HK-2 (cell line): ENCODE results near the gene BIRC5.

Experiments used
- DNase-seq: peaks from one replicate; pipeline ENCODE4 v3.0.0-alpha.2; 2018; ENCODE audit not compliant: unreplicated experiment

Gene BIRC5

GRCh38 chr17:78256707-78257591 lies 42.9 kb downstream of the BIRC5 start:
- no peak for DNase-seq

GRCh38 chr17:78257810-78258322 lies 43.8 kb downstream of the BIRC5 start:
- DNase-seq: no peak

- DNase-seq: no peak
Measured at GRCh38 chr17:78258323-78259191, 44.5 kb downstream of the BIRC5 start.

- no peak for DNase-seq
Measured at GRCh38 chr17:78259192-78259554, 45.1 kb downstream of the BIRC5 start.

- DNase-seq: no peak
Measured at GRCh38 chr17:78263063-78263735, 49.1 kb downstream of the BIRC5 start.

- no peak for DNase-seq
Measured at GRCh38 chr17:78263736-78264340, 49.8 kb downstream of the BIRC5 start.

GRCh38 chr17:78264590-78264989 lies 50.5 kb downstream of the BIRC5 start:
- no peak for DNase-seq

DNA sequence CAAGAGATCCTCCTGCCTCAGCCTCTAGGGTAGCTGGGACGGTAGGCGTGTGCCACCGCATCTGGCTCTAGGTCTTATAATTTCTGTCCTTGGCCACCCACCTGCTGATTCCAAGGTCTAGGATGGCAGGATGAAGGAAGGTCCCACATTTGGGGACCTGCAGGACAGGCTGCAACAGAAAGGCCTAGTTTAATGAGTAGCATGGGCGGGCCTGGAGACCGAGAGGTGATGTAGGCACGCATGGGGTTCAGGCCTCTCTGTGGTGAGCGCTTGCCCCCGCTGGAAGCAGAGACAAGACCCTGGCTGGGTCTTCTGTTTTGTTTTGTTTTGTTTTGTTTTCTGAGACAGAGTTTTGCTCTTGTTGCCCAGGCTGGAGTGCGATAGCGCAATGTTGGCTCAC lies 51.1 kb downstream of the BIRC5 start:
- no peak for DNase-seq

- DNase-seq: no peak
Measured at GRCh38 chr17:78266231-78266631, 52.2 kb downstream of the BIRC5 start.

DNA sequence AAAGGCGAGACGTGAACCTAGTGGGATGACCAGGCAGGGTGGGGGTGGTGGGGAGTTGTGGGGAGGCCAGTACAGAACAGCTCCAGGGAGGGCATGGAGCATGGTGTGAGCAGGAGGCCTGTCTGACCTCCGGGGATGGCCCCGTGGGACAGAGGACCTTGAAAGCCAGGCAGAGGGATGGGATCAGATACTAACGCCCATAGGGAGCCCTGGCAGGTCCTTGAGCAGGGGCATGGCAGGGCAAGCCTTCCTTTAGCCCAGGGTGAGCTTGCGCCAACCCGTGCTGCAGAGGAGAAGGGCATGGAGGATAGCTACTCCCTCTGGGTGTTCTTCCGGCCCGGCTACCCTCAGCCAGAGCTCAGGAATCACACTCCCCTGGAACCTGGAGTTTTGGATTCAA lies 52.7 kb downstream of the BIRC5 start:
- DNase-seq: no peak

DNA sequence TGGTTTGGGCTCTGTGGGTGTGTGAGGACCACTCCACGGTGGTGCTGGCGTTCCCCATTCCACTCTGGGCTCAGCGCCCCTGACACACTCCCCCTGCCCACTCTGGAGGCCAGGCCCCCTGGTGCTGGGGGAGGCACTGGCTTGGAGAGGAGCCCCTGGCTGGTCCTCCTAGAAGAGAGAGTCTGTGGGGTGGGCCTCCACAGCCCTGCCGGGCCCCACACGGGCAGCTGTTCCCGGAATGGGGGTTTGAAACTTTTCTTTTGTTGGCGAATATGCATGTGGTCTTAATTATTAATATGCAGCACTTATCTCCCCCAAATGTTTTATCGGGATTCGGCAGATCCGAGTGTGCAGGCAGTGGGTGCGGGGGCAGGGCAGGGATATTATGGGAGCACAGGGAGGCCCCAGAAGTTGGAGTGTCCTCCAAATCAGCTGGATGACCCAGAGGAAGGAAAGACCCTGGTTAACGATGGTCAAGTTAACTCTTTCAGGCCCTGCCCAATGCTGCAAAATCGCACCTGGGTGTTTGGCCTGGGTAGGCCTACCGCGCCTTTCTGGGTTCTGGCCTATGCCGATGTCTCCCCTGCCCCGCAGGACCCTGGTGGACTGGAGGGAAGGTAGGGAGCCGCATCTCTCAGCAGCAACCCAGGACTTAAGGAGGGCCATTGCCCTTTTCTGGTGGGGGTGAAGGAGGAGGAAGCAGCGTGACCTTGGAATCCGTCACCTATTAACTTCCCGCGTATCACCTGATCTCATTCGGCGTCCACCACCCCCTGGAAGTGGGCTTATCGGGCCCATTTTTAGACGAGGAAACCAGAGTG lies 53.4 kb downstream of the BIRC5 start:
- no peak for DNase-seq

GRCh38 chr17:78268191-78268874 lies 54.3 kb downstream of the BIRC5 start:
- DNase-seq: no peak

DNA sequence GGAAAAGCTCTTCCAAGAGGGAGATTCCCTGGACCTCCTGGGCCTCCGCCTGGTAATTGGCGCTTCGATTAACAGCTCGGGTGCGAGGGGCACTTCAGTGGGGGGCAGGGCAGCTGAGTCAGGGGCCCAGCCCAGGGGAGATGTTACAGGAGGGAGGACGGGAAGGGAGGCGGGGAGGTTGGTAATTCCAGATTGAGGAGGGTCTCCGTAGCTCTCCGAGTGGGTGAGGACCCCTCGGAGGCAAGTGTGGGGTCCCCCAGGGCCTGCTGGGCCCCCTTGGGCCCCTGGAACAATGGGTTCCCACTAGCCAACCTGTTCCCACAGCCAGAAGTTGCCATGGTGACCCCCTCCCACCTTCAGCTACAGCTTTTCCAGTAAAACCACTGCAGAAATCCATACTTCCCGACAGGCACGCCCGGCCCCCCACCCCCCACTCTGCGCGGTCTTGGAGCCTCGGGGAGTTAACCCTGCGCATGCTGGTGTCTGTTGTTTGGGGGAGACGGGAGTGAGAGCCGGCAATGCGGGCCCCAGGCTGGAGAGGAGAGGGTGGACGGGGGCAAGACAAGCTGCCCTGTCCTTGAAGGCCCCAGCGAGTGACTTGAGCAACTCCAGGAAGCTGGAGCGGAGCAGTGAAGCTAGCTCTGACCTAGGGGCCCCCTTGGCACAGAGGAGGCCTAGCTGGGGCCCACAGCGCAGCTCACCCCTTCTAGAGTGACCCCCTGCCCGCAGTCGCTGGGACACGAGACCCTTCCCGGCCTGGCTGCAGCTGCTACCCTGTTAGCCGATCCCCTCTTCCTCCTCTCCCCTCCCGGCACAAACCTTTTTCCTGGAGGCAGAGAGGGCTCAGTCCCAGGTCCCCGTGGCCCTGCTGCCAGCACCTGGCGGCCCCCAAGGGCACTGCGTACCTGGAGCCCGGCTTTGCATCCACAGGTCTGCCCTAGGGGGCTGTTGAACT lies 55.2 kb downstream of the BIRC5 start:
- DNase-seq: no peak

DNA sequence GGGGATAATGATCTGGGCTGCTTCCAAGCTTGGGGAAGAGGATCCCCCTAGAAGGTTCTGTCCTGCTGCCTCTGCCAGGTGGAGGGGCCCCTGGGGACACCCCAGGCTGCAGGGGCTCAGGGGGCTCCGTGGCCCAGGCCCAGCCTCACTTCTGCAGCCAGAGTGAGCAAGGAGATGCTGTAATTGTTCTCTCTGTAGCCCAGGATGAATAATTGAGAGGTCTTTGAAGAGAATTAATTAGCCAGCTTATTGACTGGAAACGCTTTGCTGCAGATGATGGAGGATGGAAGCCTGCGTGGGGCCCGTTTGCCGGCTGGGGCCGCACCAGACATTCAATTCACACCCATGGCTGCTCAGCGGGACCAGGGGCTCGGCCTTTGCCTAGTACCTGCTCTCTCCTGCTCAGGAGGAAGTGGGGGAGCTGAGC lies 55.9 kb downstream of the BIRC5 start:
- DNase-seq: no peak

DNA sequence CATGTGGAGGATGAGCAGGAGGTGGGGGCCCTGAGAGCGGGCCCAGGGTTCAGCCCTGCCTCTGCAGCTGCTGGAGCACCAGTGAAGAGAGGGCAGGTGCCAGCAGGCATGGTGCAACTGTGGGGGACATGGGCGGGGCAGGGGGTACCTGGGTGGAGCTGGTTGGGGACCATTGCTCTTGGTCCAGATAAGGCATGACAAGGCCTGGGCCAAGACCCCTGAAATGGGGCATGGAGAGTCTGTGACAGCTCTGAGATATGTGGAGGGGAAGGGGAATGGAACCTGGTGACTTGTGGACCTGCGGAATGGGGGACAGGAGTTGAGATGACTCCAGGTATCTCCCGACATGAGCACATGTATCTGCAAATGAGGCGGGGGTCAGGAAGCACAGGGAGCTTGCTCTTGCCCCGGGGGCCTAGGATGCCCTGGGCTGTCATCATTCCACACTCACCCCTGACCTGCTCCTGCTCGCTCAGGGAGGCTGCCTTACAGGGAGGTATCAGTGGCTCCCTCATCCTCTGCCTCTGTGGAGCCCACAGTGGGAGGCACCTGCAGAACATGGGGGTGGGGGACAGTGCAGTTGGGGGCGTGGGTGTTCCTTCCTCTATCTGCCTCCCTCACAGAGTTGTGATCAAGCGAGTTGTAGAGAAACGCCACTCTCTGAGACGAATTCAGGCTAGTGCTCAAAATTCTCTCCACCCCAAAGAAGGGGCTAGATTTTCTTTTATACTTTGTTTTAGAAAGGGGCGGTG lies 57.5 kb downstream of the BIRC5 start:
- no peak for DNase-seq

GRCh38 chr17:78272181-78272913 lies 58.3 kb downstream of the BIRC5 start:
- no peak for DNase-seq

- DNase-seq: no peak
Measured at GRCh38 chr17:78272914-78273258, 58.8 kb downstream of the BIRC5 start.

DNA sequence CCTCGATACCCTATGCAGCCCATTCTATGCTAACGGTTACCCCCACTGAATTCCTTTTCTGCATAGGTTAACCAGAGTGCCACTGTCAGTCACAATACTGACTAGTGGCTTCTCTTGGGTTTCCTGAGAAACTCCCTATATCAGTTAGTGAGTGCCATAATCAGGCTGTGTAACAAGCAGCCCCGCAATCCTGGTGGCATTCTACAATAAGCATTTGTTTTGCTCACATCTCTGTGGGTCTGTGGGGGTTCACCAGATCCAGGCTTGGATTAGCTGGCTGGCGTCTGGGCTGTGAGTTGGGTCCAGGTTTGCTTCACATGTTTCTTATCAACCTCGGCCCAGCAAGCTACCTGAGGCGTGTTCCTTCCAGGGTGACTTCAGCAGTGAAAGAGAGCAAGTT lies 59.8 kb downstream of the BIRC5 start:
- DNase-seq: no peak
